Mesenteric fat pad (tissue), 1 donor: ENCODE measurements around the gene SLC39A11. TPM values are rescaled to one million over a fixed set of nuclear protein-coding genes. Genes with fewer than 3 reads are reported as not detected.

Source experiments
- DNase-seq: peaks from one replicate; pipeline ENCODE4 v3.0.0-alpha.2; 2020; ENCODE audit warnings: low spot score
- total RNA-seq: library from RNA; stranded (reverse); fragmentation: NEBNext Ultra II Directional; extraction: Animal tissue kit (Norgen Biotek cat#: 25700); gene quantifications from one replicate; pipeline ENCODE4 v1.2.1, GENCODE V29; 2021
- donor health status: DM: yes; HTN: yes; CAD: no.

Gene SLC39A11
- total RNA-seq, 1 donor from 2014 or later: 36.2 TPM

DNA sequence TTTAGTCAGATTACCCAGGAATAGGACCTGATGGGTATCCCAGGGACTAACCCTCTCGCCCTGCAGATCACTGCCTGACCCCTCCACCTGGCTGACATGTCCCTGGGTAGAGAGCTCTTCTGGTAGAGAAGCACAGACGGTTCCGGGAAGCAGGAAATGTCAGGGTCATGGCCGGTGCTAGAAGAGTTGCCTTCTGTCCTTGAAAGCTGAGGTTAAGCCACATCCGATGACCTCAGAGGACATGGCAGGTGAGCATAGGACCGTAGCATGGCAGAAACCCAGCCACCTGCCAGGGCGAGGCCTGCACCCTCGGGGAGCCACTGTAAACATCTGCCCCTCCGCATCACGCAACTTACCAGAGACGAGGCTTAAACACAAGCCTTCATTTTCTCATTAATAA, 488.0 kb downstream of the SLC39A11 start:
- no peak for DNase-seq

DNA sequence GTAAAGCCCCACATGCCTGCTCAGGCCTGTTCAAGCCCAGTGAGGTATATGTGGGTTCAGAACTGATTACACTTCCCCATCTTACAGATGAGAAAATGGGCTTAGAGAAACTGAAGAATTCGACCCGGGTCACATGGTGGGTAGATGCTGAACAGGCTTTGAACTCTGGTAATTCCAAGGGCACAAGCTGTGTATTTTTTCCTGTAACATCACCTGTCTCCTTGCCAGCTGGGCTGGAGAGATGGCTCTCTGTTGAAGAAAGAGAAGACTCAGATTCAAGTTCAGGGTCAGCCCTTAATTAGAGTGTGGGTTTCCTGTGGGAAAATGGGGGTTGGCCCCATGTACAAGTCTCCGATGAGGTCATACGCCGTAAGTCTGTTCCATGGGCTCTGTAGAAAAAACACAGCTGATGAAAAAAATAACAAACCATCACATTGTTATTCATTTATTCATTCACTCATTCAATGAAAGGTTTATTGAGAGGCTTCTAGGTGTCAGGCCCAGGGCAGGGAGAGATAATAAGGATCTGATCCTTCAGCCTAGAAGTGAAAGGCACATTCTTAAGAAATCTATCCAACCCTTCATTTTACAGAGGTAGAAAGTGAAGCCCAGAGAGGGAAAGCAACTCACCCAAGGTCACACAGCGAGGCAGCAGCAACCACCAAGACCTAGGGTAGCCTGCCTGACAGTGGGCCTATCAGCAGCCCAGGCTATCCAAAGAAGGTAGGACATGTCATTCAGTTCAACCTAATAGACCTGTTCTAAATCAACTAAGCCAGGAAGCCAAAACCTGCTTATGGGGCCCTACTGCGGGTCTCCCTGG, 488.9 kb downstream of the SLC39A11 start:
- DNase-seq: no peak

DNA sequence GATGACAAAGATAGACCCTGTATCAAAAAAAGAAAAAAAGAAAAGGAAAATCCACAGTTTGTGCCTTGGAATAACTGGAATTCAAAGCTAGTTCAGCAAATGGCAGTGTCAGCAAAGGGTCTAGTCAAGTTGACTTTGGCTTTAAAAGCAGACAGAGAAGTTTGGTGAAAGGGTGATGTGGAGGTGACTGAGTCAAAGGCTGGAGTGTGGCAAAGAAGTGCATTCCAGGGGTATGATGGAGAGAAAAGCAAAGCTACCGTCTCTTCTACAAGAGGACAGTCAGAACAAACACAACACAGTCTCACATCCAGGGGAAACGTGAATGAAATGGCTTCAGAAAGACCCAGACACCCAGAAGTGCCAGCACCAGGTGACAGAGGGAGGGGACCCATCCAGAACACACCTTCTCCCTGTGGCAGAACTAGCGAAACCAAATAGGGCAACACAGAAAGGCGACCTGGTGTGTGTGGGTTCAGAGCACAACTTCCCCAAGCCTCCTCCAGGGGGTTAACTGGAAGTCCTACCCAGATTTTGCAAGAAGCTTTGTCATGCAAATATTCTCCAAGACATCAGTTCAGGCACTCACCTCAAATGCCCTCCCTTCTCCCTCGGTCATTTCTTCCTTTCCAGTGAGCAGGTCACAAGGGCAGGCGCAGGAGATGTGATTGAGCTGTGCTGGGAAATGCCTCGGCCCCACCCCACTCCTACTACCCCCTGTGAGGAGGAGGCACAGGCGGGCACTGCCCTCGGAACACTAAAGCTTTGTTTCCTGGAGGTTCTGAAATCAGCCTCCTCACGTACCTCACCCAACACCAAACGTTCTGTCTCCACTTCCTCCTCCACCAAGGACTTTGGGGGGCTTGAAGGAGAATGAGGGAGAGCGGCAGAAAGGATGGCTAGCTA, 489.7 kb downstream of the SLC39A11 start:
- DNase-seq: no peak

DNA sequence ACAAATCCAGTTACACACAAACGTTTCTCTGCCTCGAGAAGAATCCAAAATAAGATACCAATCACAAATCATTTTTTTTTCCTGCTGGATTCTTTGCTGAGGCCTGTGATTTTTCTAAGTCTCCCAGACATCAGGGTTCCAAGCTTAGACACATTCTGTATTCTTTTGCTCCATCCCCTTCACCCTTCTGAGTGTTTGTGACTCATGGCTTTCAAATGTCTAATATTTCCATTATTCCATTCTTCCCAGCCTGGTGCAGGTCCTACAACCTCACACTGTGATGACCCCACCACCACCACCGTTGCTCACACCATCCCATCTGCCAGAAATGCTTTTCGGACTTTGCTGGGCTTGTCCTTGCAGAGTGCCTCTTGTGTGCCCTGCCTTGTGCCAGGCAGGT, 491.6 kb downstream of the SLC39A11 start:
- no peak for DNase-seq

DNA sequence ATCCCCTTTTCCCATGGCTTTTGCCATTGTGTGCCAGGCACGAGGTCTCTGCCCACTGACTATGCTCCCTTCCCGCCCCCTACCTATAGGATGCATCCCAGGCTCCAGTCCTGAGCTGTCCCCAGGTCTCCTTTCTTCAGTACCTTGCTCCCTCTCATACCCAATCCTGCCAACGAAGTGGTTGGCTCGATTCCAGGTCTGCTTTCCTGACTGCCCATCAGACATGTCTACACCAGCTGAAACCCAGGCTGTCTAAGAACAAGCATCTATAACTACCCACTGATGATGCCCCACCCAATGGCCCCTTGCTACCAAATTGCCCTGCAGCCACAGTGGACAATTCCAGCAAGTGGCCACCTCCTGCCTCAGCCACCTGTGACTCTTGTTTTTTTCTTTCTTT, 492.6 kb downstream of the SLC39A11 start:
- DNase-seq: no peak

DNA sequence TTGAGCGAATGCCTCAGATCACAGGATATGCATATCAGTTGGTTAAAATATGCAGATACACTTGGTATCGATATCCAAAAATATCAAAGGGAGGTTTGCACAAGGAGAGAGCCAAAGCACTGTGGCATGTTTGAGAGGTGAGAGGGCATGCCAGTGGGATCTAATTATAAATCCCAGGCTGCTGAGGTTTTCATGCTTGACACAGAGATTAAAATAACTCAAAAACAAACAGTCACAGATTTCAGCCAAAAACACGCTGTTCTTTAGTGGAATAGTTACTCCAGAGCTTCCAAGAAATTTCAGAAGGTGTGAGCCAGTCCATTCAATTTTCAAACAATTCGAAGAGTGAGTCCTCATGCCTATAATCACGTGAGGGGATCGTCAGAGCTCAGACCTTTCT, 493.8 kb downstream of the SLC39A11 start:
- no peak for DNase-seq

DNA sequence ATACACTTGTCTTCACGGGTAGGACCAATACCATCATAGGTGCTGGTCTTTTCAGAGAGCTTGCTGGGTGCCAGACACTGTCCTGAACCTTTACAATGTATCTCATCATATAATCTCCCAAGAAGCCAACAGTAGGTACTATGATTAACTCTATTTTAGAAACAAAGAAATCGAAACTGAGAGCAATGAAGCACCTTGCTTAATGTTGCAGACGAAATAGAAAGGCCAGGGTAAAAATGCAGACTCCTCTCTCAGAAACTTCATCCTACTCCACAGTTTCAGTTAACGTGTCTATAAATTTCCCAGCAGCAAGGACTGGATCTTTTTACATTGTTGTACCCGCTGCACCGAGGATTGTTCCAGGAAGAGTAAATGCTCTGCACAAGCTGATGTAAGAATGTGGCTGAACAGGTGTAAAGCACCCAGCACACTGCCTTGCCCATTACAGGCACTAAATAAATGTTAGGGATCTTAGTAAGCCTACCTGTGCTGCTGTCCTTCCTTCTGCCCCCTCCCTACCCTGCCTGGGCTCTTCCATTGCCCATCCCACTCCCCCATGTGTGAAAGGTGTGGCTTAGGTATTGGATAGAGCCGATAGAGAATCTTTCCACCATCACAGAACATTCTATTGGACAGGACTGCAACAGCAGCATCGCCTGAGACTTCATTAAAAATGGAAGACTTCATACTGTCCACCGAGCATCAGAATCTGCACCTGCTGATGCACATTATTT, 495.0 kb downstream of the SLC39A11 start:
- no peak for DNase-seq

Other genes with a start within 250 kb of the SLC39A11 start
- gene SSTR2, start 72.3 kb upstream of the SLC39A11 start, total RNA-seq: 5.7 TPM
- gene COG1, start 100.4 kb upstream of the SLC39A11 start, total RNA-seq: 34.8 TPM
- 0.61 TPM for gene CPSF4L, start 169.2 kb upstream of the SLC39A11 start, total RNA-seq
- 207 TPM for gene CDC42EP4, start 219.3 kb upstream of the SLC39A11 start, total RNA-seq